GM18526 (cell line): ENCODE measurements around the gene CSNK1G3.

Source experiments
- POLR2A ChIP-seq: IDR thresholded peaks from 3 replicates; pipeline ENCODE4 v1.6.1; 2011; ENCODE audit not compliant: insufficient read length; ENCODE audit errors: extremely low read depth

The CSNK1G3 gene

GRCh38 chr5:123511648-123512605 is at the start of gene CSNK1G3:
TSS of gene CSNK1G3 (plus strand) at chr5:123512177. CDS start at chr5:123545664, 33,487 bp downstream.
- peak; percentile 83 for TF ChIP-seq POLR2A

DNA sequence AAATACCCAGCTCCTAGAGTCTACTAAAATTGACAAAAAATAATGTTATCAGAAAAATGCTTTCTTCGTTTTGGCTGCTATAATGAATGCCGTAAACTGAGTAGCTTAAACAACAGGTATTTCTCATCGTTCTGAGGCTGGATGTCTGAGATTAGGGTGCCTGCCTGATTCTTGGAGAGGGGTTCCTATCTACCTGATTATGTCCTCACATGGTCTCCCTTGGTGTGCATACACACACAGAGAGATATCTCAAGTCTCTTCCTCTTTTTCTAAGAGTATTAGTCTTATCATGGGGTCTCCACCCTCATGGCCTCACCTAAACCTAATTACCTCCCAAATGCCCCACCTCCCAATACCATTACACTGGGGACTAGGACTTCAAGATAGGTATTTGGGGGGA is 40.6 kb upstream of the CSNK1G3 start:
- no peak for TF ChIP-seq POLR2A

GRCh38 chr5:123472150-123472924 is 39.6 kb upstream of the CSNK1G3 start:
- no peak for TF ChIP-seq POLR2A

- no peak for TF ChIP-seq POLR2A
Measured at GRCh38 chr5:123474228-123474627, 37.7 kb upstream of the CSNK1G3 start.

GRCh38 chr5:123476731-123477130 is 35.2 kb upstream of the CSNK1G3 start:
- no peak for TF ChIP-seq POLR2A

- no peak for TF ChIP-seq POLR2A
Measured at GRCh38 chr5:123478546-123478945, 33.4 kb upstream of the CSNK1G3 start.

GRCh38 chr5:123482258-123482657 is 29.7 kb upstream of the CSNK1G3 start:
- no peak for TF ChIP-seq POLR2A

- no peak for TF ChIP-seq POLR2A
Measured at GRCh38 chr5:123483446-123484077, 28.4 kb upstream of the CSNK1G3 start.

DNA sequence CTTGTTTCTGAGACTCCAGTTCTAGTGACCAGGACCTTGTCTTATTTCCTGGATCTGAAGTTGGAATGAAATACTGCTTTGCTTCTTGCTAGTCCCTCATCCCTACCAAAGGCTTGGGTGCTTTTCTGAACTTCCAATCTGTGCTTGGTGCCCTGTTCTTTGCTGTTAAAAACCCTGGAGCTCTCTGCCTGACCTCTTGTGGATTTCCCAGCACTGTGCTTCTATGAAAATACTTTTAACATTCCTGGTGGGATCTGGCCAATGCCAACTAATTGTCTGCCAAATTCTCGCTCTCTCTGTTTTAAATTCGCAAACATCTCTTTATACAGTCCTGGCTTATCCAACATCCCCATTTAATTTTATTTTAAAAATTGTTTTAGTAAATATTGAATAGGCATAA is 26.7 kb upstream of the CSNK1G3 start:
- no peak for TF ChIP-seq POLR2A

- no peak for TF ChIP-seq POLR2A
Measured at GRCh38 chr5:123486951-123487655, 24.9 kb upstream of the CSNK1G3 start.

- no peak for TF ChIP-seq POLR2A
Measured at GRCh38 chr5:123490974-123491373, 21.0 kb upstream of the CSNK1G3 start.

DNA sequence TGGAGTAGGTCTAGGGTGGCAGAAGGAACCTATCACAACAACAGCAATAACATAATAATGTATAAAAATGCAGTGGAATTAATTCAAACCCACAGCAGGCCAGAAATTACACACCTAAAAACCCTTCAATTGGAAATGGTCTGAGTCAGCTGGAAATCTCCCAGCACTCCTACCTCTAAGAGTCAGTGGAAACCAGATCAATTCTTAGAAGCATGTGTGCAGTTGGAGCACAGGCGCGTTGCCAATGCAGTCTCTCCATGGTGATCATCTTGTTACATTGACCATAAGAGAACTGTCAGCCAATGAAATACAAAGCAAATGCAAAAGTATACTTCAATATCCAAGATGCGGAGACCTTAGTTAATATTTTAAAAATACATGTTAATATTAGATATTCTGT is 15.1 kb upstream of the CSNK1G3 start:
- TF ChIP-seq POLR2A = no peak

- TF ChIP-seq POLR2A = no peak
Measured at GRCh38 chr5:123500471-123500870, 11.5 kb upstream of the CSNK1G3 start.

GRCh38 chr5:123502120-123502519 is 9.9 kb upstream of the CSNK1G3 start:
- no peak for TF ChIP-seq POLR2A

GRCh38 chr5:123503299-123503698 is 8.7 kb upstream of the CSNK1G3 start:
- no peak for TF ChIP-seq POLR2A
